GM12873 (cell line): Measurements from ENCODE around the gene FFAR1.

Experiments
- TF ChIP-seq, protein P1 (sequence below): IDR thresholded peaks from 2 replicates; pipeline ENCODE4 v1.5.1; 2012; ENCODE audit warnings: low read depth, mild to moderate bottlenecking, moderate library complexity, low read length, control low read depth; ENCODE audit not compliant: insufficient read depth; ENCODE audit errors: missing control alignments

The FFAR1 gene

DNA sequence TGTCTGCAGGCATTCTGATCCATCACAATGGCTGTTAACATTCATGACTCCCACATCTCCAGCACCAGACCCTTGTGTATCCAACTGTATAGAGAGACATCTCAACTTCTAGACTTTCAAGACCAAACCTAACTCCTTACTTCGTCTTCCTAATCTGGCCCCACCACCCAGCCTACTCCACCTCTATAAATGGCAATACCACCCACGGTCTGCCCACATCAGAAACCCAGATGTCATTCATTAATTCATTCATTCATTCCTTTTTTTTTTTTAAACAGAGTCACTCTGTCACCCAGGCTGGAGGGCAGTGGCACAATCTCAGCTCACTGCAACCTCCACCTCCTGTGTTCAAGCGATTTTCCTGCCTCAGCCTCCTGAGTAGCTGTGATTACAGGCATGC is 33.6 kb downstream of the FFAR1 start:
- TF ChIP-seq, protein P1, sequence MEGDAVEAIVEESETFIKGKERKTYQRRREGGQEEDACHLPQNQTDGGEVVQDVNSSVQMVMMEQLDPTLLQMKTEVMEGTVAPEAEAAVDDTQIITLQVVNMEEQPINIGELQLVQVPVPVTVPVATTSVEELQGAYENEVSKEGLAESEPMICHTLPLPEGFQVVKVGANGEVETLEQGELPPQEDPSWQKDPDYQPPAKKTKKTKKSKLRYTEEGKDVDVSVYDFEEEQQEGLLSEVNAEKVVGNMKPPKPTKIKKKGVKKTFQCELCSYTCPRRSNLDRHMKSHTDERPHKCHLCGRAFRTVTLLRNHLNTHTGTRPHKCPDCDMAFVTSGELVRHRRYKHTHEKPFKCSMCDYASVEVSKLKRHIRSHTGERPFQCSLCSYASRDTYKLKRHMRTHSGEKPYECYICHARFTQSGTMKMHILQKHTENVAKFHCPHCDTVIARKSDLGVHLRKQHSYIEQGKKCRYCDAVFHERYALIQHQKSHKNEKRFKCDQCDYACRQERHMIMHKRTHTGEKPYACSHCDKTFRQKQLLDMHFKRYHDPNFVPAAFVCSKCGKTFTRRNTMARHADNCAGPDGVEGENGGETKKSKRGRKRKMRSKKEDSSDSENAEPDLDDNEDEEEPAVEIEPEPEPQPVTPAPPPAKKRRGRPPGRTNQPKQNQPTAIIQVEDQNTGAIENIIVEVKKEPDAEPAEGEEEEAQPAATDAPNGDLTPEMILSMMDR: no peak

DNA sequence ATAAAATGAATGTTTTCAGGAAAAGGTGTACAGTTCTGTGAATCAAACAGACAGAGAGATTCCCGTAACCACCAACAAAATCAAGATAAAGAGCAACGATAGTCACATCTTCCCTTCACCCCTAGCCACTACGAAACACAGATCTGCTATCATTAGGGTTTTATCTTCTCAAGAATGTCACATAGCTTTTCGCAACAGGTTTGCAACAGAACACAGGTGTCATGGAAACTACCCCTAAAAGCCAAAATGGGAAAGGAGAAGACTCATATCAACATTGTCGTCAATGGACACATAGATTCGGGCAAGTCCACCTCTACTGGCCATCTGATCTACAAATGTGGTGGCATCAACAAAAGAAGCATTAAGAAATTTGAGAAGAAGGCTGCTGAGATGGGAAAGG is 34.2 kb downstream of the FFAR1 start:
- TF ChIP-seq, protein P1: no peak

DNA sequence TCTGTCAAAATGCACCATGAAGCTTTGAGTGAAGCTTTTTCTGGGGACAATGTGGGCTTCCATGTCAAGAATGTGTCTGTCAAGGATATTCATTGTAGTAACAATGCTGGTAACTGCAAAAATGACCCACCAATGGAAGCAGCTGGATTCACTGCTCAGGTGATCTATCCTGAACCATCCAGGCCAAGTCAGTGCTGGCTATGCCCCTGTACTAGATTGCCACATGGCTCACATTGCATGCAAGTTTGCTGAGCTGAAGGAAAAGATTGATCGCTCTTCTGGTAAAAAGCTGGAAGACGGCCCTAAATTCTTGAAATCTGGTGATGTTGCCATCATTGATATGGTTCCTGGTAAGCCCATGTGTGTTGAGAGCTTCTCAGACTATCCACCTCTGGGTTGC is 35.8 kb downstream of the FFAR1 start:
- TF ChIP-seq, protein P1: no peak

DNA sequence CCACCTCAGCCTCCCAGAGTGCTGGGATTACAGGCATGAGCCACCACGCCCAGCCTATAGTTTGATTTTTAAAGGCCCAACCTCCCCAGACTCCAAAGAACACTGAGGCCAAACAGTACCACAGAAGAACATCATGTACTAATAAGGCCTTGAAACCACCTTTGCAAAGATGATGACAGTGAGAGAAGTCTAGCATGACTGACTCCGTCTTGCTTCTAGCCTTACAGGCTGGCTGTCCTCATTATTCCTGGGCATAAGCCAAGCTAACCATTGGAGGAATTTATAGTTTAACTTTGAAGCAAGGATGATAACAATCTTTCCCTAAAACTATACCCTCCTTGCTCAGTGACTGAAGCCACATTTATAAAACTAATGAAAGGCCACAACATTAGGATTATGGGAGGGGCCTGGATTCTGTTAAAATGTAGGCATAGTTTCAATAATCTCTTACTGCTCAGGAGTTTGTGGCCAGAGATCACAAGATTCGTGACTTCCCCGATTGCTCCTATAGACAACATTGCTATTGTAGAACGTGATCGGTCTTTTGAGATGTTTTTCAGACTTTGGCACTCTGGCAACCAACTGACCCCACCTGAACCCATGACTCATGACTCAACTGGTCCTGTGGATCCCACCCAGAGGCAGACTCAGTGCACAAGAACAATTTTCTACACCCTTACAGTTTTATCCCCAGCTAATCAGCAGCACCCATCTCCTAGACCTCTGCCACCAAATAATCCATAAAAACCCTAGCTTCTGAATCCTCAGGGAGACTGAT is 40.8 kb downstream of the FFAR1 start:
- TF ChIP-seq, protein P1: no peak

DNA sequence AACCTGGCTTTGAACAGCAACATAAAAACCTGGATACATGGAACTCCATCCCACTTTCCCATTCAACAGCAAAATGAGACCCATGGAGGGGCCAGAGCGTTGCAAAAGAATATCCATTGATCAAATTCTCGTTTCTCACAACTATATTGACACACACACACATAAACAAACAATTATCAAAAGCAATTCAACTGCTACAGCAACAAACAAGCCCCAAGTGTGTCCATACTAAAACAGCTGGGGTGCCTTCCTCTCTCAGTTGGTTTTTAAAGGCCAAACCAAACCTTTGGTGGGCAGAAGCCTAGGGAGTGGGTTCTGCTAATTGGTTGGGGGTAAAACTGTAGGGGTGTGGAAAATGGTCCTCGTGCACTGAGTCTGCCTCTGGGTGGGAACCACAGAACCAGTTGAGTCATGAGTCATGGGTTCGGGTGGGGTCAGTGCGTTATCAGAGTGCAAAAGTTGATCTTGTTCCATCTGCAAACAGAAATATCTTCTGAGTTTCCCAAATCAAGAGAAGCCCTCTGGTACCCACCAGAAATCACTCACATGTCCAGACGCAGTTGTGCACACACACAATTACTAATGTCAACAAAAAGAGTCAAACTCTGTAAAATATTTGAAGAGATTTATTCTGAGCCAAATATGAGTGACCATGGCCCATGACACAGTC is 41.6 kb downstream of the FFAR1 start:
- TF ChIP-seq, protein P1: no peak

DNA sequence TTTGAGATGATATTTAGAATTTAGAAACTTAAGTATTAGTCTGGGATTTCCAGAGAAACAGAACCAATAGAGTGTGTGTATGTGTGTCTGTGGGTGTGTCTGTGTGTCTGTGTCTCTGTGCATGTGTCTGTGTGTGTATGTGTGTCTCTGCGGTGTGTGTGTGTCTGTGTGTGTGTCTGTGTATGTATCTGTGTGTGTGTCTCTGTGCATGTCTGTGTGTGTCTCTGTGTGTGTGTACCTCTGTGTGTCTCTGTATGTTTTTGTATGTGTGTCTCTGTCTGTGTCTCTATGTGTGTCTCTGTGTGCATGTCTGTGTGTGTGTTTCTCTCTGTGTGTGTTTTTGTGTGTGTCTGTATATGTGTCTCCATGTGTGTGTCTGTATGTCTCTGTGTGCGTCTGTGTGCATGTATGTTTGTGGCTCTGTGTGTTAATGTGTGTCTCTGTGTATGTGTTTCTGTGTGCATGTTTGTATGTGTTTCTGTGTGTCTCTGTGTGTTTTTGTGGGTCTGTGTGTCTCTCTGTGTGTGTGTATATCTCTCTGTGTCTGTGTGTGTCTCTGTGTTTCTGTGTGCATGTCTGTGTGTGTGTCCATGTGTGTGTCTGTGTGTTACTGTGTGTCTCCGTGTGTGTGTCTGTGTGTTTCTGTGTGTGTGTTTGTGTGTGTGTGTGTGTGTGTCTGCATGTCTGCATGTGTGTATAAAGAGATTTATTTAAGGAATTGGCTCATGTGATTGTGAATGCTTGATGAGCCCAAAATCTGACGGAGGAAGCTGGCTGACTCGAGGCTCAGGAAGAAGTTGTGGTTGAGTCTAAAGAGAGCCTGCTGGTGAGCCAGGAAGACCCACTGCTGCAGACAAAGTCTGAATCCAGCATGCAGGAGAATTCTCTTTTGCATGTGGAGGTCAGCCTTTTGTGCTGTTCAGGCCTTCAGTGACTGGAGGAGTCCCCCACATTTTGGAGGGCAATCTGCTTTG is 45.3 kb downstream of the FFAR1 start:
- TF ChIP-seq, protein P1: no peak
